NB4 (cell line): ENCODE results near the gene SELENOP.
"Not testable (repeated sequence)": the region's sequence is repeated elsewhere in the genome, so short reads cannot be mapped to it uniquely, and the experiment has no call there.

ENCODE experiments used
- DNase-seq: peaks from one replicate; pipeline ENCODE4 v3.0.0; 2010; ENCODE audit warnings: low read depth
- H3K4me3 ChIP-seq: one replicate; pipeline ENCODE4 v1.5.1; 2011; ENCODE audit warnings: mild to moderate bottlenecking, low read depth, low read length, moderate library complexity
- CTCF ChIP-seq: IDR thresholded peaks from one replicate; pipeline ENCODE4 v1.5.1; 2012; ENCODE audit warnings: low read depth, low read length
- MAX ChIP-seq: IDR thresholded peaks from 2 replicates; pipeline ENCODE4 v1.6.1; 2011; ENCODE audit warnings: low read depth, low read length
- MYC ChIP-seq: IDR thresholded peaks from 2 replicates; pipeline ENCODE4 v1.6.1; 2011; ENCODE audit warnings: low read depth, low read length
- POLR2A ChIP-seq: IDR thresholded peaks from 2 replicates; pipeline ENCODE4 v1.6.1; 2011; ENCODE audit warnings: mild to moderate bottlenecking; ENCODE audit not compliant: insufficient read length; ENCODE audit errors: extremely low read depth

The SELENOP gene

GRCh38 chr5:42854795-42855194 lies 43.1 kb upstream of the SELENOP start:
- no peak for DNase-seq
- no peak overlapping the region for H3K4me3 ChIP-seq
- no peak for TF ChIP-seq POLR2A
- TF ChIP-seq MAX: no peak
- TF ChIP-seq MYC: no peak
- TF ChIP-seq CTCF: no peak

GRCh38 chr5:42852826-42853225 lies 41.1 kb upstream of the SELENOP start:
- TF ChIP-seq POLR2A (no peak), MAX (no peak), CTCF (no peak), MYC (no peak)
- DNase-seq: no peak
- no peak overlapping the region for H3K4me3 ChIP-seq

DNA sequence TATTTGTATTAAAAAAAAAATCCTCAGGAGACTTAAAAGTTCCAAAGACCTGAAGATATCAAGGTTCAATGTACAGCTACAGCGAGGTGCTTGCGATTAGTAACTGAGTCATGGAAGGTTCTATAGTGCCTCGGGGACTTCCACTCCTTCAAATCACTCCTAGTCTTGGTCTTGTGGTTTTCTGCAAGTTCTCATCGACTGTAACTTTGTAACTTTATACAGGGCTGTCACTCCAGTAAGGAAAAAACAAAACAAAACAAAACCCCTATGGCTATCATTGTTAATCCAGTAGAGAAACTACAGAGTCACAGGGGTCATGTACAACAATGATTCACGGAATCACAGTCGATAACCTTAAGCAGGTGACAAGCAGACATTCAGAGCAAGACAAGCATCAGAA lies 39.8 kb upstream of the SELENOP start:
- no peak overlapping the region for H3K4me3 ChIP-seq
- no peak for DNase-seq
- TF ChIP-seq CTCF: no peak
- no peak for TF ChIP-seq POLR2A
- TF ChIP-seq MAX: no peak
- no peak for TF ChIP-seq MYC

DNA sequence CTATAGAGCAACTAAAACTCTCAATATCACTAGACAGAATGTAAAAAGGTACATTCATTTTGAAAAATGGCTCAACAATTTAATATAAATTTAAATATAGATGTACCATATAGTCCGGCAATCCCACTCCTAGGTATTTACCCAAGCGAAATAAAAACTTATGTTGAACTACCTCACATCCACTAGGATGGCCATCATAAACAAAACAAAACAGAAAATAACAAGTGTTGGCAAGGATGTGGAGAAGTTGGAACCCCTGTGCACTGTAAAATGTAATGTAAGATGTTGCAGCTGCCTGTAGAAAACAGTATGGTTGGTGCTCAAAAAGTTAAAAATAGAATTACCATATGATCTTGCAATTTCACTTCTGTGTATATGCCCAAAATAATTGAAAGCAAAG lies 36.9 kb upstream of the SELENOP start:
- DNase-seq: no peak
- no peak for TF ChIP-seq CTCF
- no peak for TF ChIP-seq POLR2A
- no peak for TF ChIP-seq MYC
- TF ChIP-seq MAX: no peak
- no peak overlapping the region for H3K4me3 ChIP-seq

GRCh38 chr5:42844408-42844807 lies 32.7 kb upstream of the SELENOP start:
- not testable (repeated sequence) for DNase-seq, H3K4me3 ChIP-seq

GRCh38 chr5:42843675-42844292 lies 32.1 kb upstream of the SELENOP start:
- no peak overlapping the region for H3K4me3 ChIP-seq
- TF ChIP-seq MAX (no peak), CTCF (no peak), MYC (no peak), POLR2A (no peak)
- no peak for DNase-seq
